HG02642 (cell line): ENCODE data around the gene MAGEB3.

Source experiments
- ATAC-seq: cut with Tn5 transposase; IDR thresholded peaks from one replicate; pipeline ENCODE4 v1.9.1; 2021; ENCODE audit warnings: mild to moderate bottlenecking; ENCODE audit not compliant: unreplicated experiment, poor library complexity

The MAGEB3 gene

DNA sequence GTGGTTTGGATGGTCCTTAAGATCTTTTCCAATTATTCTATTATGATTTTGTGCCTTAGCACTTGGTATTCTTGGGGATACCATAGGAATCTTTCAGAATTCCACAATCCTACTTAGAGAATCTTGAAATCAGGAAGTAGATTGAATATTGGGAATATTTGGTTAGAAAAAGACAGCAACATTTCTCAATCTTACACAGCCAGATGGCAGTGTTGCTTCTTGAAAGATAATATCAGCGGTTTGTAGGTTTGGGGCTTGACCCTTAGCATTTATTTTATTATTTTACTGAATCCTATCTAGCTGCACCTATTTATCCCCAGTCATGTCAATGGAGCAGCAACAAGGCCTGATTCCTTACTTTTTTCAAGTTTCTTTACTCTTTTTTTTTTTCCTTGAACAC, 45.0 kb downstream of the MAGEB3 start:
- ATAC-seq, result no peak

DNA sequence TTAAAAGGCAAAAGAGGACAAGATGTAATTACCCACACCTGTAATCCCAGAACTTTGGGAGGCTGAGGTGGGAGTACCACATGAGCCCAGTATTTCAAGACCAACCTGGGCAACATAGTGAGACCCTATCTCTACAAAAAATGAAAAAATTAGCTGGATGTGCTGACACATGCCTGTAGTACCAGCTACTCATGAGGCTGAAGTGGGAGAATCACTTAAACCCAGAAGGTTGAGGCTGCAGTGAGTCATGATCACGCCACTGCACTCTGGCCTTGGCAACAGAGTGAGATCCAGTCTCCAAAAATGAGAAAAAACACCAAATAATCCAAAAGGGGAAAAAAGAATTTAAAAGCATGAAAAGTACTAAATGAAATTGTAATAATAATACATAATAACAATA, 47.9 kb downstream of the MAGEB3 start:
- no peak for ATAC-seq

DNA sequence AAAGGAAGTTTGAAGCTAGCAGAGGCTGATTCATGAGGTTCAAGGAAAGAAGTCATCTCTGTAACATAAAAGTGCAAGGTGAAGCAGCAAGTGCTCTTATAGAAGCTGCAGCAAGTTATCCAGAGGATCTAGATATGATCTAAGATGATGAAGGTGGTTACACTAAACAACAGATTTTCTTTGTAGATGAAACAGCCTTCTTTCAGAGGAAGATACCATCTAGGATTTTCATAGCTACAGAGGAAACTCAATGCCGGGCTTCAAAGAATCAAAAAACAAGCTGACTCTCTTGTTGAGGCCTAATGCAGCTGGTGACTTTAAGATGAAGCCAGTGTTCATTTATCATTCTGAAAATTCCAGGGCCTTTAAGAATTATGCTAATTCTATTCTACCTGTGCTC, 50.0 kb downstream of the MAGEB3 start:
- no peak for ATAC-seq

DNA sequence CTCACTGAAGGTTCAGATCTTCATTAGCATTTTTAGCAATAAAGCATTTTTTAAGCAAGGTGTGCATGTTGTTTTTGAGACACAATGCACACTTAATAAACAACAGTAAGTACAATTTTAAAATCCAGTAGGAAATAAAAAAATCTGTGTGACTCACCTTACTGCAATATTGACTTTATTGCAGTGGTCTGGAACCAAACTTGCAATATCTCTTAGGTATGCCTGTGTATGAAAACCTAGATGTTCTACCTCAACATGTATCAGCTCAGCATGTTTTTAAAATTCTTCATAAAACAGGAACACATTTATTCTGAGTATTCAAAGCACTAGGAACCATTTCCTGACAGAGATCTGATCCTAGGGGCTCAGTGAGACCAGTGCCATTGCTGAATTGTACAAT, 52.1 kb downstream of the MAGEB3 start:
- ATAC-seq, result no peak

DNA sequence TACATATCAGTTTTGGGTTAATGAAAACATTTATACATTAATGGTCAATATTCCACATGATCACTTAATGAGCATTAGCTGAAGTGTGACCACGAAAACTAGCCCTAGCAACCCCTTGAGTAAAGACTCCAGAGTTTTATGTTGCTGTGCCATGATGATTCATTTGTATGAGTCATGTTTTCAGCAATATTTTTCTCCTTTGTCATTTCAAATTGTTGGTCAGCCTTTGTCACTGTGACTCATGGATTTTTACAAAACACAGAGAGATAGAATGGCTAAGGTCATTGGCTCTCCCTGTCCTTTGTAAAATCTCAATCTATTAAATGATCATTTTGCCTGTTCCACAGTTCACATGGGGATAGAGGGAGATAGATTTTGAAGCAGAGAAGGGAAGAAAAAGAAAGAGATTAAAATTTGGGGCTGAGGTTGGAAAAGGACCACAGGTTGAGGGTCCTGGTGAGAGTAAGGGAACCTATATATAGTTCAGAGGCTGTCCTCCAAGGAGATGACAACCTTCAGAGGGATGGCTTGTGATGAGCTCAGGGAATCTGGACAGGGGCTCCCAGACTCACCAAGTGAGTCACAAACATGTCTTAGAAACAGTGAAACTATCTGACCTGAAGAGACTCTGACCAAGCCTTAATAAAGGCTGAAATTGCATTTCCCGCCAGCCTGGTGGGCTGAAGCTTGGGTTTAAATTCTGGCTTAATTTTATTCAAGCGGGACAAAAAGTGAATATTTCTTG, 53.2 kb downstream of the MAGEB3 start:
- ATAC-seq, result no peak
